ENCODE data around the gene DMAC2L. TPM values are rescaled to one million over a fixed set of nuclear protein-coding genes. Genes with fewer than 3 reads are reported as not detected.
"Not testable (repeated sequence)": the region's sequence is repeated elsewhere in the genome, so short reads cannot be mapped to it uniquely, and the experiment has no call there.

The DMAC2L gene
- total RNA-seq, 4 donors from 2014 or later: 3.0 to 18.9 (median 9.2) TPM

DNA sequence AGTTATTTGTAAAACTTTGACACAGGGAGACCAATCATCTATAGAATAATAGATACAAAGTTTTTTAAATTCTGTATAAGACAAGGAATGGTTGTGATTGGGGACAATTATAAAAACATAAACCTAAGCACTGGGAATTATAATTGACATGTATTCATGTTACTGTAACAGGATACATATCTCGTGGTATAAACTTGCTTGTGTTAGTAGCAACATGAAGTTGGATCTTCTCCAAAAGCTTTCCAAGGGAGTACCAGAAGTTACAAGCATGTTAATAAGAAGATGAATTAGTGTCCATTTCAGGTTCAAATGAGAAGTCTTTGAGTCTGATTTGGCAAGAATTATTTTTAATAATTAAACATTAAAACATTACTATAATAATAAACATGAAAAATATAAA lies 42.4 kb downstream of the DMAC2L start:
- Histone ChIP-seq H3K4me3 (no peak overlapping the region), H3K27ac (no peak overlapping the region), H3K36me3 (peaks cover 0 to 10% (median 0%) of the 10 kb centered on the region in 4 donors), H3K4me1 (no peaks in the 10 kb centered on the region), H3K9me3 (no peaks in the 10 kb centered on the region), H3K27me3 (no peaks in the 10 kb centered on the region)
- TF ChIP-seq POLR2AphosphoS5 (IDR thresholded peaks at IDR 0.05) (no peak), CTCF (IDR thresholded peaks at IDR 0.05) (no peak), POLR2A (IDR thresholded peaks at IDR 0.05) (no peak), EP300 (IDR thresholded peaks at IDR 0.05; ENCODE audit: low read depth) (no peak)
- DNase-seq: no peak
- 0 to 63% methylated on average over 1 of the region's 1 CpG for WGBS, 2 donors (ENCODE audit: low coverage in 1 of 2)
- in situ Hi-C loops (cut with MboI; ENCODE audit: low pct_ligation_motif_present in 1 of 4, low pct_unique_long_range_greater_than_20kb in 1 of 4, low sequenced_read_pairs in 3 of 4) (no loop called here), intact Hi-C loops (cut with DNase I; ENCODE audit: low total_unique reads) (loop anchor here (5.0 kb wide), 1 partner anchor 43 kb away; the partner anchor contains the start of gene CDKL1)

DNA sequence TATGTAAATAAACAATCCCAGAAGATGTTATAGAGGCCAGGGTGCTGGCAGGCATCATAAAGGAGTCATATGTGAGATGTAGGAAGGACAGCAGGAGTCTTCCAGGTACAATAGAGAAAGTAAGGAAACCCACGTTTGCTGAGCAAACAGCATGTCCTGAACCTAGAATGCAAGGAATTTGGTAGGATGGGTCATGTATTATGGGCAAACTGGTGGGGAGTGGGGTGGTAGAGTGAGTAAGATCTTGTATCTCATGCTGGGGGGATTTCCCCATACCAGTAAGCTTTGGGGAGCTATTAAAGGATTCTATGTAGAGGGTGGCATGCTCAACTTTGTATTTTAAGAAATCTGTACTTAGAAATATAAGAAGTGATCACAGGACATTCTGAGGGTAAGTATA lies 43.6 kb downstream of the DMAC2L start:
- peaks cover 0 to 10% (median 0%) of the 10 kb centered on the region in 4 donors for H3K36me3 ChIP-seq
- H3K9me3 ChIP-seq: no peaks in the 10 kb centered on the region
- no peak overlapping the region for H3K4me3 ChIP-seq
- no peaks in the 10 kb centered on the region for H3K4me1 ChIP-seq
- WGBS, 2 donors (ENCODE audit: low coverage in 1 of 2): 76 to 83% methylated on average over 1 of the region's 1 CpG
- in situ Hi-C loops (cut with MboI; ENCODE audit: low pct_ligation_motif_present in 1 of 4, low pct_unique_long_range_greater_than_20kb in 1 of 4, low sequenced_read_pairs in 3 of 4) (no loop called here), intact Hi-C loops (cut with DNase I; ENCODE audit: low total_unique reads) (no loop called here)
- no peak for DNase-seq
- H3K27ac ChIP-seq: no peak overlapping the region
- TF ChIP-seq CTCF (IDR thresholded peaks at IDR 0.05) (no peak), POLR2A (IDR thresholded peaks at IDR 0.05) (no peak), EP300 (IDR thresholded peaks at IDR 0.05; ENCODE audit: low read depth) (no peak), POLR2AphosphoS5 (IDR thresholded peaks at IDR 0.05) (no peak)
- H3K27me3 ChIP-seq: no peaks in the 10 kb centered on the region

GRCh38 chr14:50356283-50356682 lies 44.2 kb downstream of the DMAC2L start:
- peaks cover 0 to 10% (median 0%) of the 10 kb centered on the region in 4 donors for H3K36me3 ChIP-seq
- in situ Hi-C loops (cut with MboI; ENCODE audit: low pct_ligation_motif_present in 1 of 4, low pct_unique_long_range_greater_than_20kb in 1 of 4, low sequenced_read_pairs in 3 of 4); H3K27ac ChIP-seq; H3K27me3 ChIP-seq; H3K4me1 ChIP-seq; H3K4me3 ChIP-seq; DNase-seq; intact Hi-C loops (cut with DNase I; ENCODE audit: low total_unique reads); H3K9me3 ChIP-seq: not testable (repeated sequence)
- 90 to 97% methylated on average over 3 of the region's 3 CpGs for WGBS, 2 donors (ENCODE audit: low coverage in 1 of 2)

DNA sequence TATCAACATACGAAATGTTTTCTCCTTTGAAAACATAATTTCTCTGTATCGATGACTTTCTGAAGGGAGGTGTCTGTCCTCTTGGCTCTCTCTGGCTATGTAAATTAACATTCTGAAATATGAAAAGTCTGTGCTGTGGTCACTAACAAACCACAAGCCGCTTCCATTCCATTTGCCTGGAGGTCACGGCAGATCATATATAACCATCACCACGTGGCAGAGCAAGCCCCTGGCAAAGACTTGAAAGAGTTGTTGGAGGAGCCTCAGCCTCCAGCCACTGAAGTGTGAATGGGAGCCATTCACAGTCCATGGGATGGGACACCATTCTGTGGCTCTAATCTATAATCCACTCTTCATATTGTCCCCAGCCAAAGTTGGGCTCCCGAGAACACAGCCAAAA lies 45.0 kb downstream of the DMAC2L start:
- H3K9me3 ChIP-seq: no peaks in the 10 kb centered on the region
- H3K27ac ChIP-seq: no peak overlapping the region
- H3K4me1 ChIP-seq: no peaks in the 10 kb centered on the region
- DNase-seq: no peak
- H3K4me3 ChIP-seq: no peak overlapping the region
- intact Hi-C loops (cut with DNase I; ENCODE audit: low total_unique reads): no loop called here
- 77 to 97% methylated on average over 3 to 6 of the region's 6 CpGs for WGBS, 2 donors (ENCODE audit: low coverage in 1 of 2)
- H3K27me3 ChIP-seq: no peaks in the 10 kb centered on the region
- TF ChIP-seq EP300 (IDR thresholded peaks at IDR 0.05; ENCODE audit: low read depth) (no peak), POLR2A (IDR thresholded peaks at IDR 0.05) (no peak), POLR2AphosphoS5 (IDR thresholded peaks at IDR 0.05) (no peak), CTCF (IDR thresholded peaks at IDR 0.05) (no peak)
- peaks cover 0 to 10% (median 0%) of the 10 kb centered on the region in 4 donors for H3K36me3 ChIP-seq
- in situ Hi-C loops (cut with MboI; ENCODE audit: low pct_ligation_motif_present in 1 of 4, low pct_unique_long_range_greater_than_20kb in 1 of 4, low sequenced_read_pairs in 3 of 4): no loop called here

- no peak for DNase-seq
- no peaks in the 10 kb centered on the region for H3K9me3 ChIP-seq
- no peaks in the 10 kb centered on the region for H3K4me1 ChIP-seq
- no peak overlapping the region for H3K4me3 ChIP-seq
- no peak overlapping the region for H3K27ac ChIP-seq
- intact Hi-C loops (cut with DNase I; ENCODE audit: low total_unique reads) (no loop called here), in situ Hi-C loops (cut with MboI; ENCODE audit: low pct_ligation_motif_present in 1 of 4, low pct_unique_long_range_greater_than_20kb in 1 of 4, low sequenced_read_pairs in 3 of 4) (no loop called here)
- H3K27me3 ChIP-seq: no peaks in the 10 kb centered on the region
- TF ChIP-seq CTCF (IDR thresholded peaks at IDR 0.05): no peak
- TF ChIP-seq POLR2AphosphoS5 (IDR thresholded peaks at IDR 0.05): no peak
- no peak for TF ChIP-seq EP300 (IDR thresholded peaks at IDR 0.05; ENCODE audit: low read depth)
- TF ChIP-seq POLR2A (IDR thresholded peaks at IDR 0.05): no peak
- peaks cover 0 to 10% (median 0%) of the 10 kb centered on the region in 4 donors for H3K36me3 ChIP-seq
- 85 to 97% methylated on average over 4 of the region's 4 CpGs for WGBS, 2 donors (ENCODE audit: low coverage in 1 of 2)
Measured at GRCh38 chr14:50357753-50358395, 45.8 kb downstream of the DMAC2L start.

Data from transverse colon (tissue), 4 donors.